Right lobe of liver (tissue), 6 donors: ENCODE results near the gene WIPI1. TPM values are rescaled to one million over a fixed set of nuclear protein-coding genes. Genes with fewer than 3 reads are reported as not detected.
A peak's percentile ranks its signal among the peaks of the same experiment; 100 is the strongest.

Source experiments
- ATAC-seq, 4 donors: fragments of 200-7000 bp; cut with Tn5 transposase; one replicate each; pipeline ENCODE4 v1.9.1; 2020; ENCODE audit warnings: mild to moderate bottlenecking in 4 of 4, moderate library complexity in 4 of 4
- DNase-seq, 3 donors: peaks; one replicate each; pipeline ENCODE4 v3.0.0-alpha.2; 2020
- H3K27ac ChIP-seq, 3 donors: fragments of 200-600 bp; one replicate each; pipeline ENCODE4 v1.8.0; 2022
- H3K27me3 ChIP-seq, 2 donors: fragments of 200-600 bp; one replicate each; pipeline ENCODE4 v1.8.0; 2022
- H3K36me3 ChIP-seq, 4 donors: fragments of 200-600 bp; sonication (generic) in 1 of 4; one replicate each; pipeline versions ENCODE4 v1.5.1 to v1.8.0; 2017 to 2022; ENCODE audit warnings: control low read depth in 1 of 4
- H3K4me1 ChIP-seq, 4 donors: fragments of 200-600 bp; sonication (generic) in 1 of 4; one replicate each; pipeline versions ENCODE4 v1.5.1 to v1.8.0; 2017 to 2022; ENCODE audit warnings: control low read depth in 1 of 4
- H3K4me3 ChIP-seq, 3 donors: fragments of 200-600 bp; one replicate each; pipeline ENCODE4 v1.8.0; 2022
- H3K9me3 ChIP-seq, 4 donors: fragments of 200-600 bp; sonication (generic) in 1 of 4; one replicate each; pipeline versions ENCODE4 v1.5.1 to v1.8.0; 2017 to 2022; ENCODE audit warnings: control low read depth in 1 of 4
- POLR2A ChIP-seq: fragments of 450-650 bp; IDR thresholded peaks from one replicate; pipeline ENCODE4 v1.6.1; 2017; ENCODE audit warnings: antibody characterized with exemption, mild to moderate bottlenecking
- WGBS: methylation state at CpG from one replicate; pipeline ENCODE4 v1.1.6; 2018; ENCODE audit warnings: low coverage, low lambda C conversion rate; ENCODE audit not compliant: insufficient coverage; ENCODE audit errors: missing lambda C conversion rate; 5-methylcytosine and 5-hydroxymethylcytosine counted together
- intact Hi-C, 2 donors: fragments of 100-400 bp; cut with DNase I; formaldehyde crosslinking; loops; one replicate each; pipeline versions ENCODE4 v1.11.2 to v1.14.1; 2022
- total RNA-seq, 6 experiments: library from RNA; depleted of rRNA in 2 of 6; stranded (reverse); fragments of >200 nt in 2 of 6; fragmentation: NEBNext Ultra II Directional in 3 of 6; extraction: Animal tissue kit (Norgen Biotek cat#: 25700) in 3 of 6; gene quantifications; one replicate each; pipeline versions ENCODE4 v1.1.0 to v1.2.4, GENCODE V29; 2016 to 2023
- TF ChIP-seq, protein P1 (sequence below), 4 donors: fragments of 200-600 bp in 3 of 4; fragments of 450-650 bp in 1 of 4; IDR thresholded peaks; one replicate each; pipeline versions ENCODE4 v1.5.1 to v1.8.0; 2016 to 2022; ENCODE audit warnings: antibody characterized with exemption in 4 of 4, mild to moderate bottlenecking in 2 of 4
- donor health status: DM: no; HTN: yes; CAD: no.
- donor health status: DM: no; HTN: no; CAD: no.
- donor health status: DM: no; HTN: no; CAD: no.
- donor health status: DM: no; HTN: yes; CAD: no.
- donor health status: DM: no; HTN: yes; CAD: no.

WIPI1 gene
- total RNA-seq, 6 experiments from 2014 or later = 18.0 to 23.8 (median 19.9) TPM

DNA sequence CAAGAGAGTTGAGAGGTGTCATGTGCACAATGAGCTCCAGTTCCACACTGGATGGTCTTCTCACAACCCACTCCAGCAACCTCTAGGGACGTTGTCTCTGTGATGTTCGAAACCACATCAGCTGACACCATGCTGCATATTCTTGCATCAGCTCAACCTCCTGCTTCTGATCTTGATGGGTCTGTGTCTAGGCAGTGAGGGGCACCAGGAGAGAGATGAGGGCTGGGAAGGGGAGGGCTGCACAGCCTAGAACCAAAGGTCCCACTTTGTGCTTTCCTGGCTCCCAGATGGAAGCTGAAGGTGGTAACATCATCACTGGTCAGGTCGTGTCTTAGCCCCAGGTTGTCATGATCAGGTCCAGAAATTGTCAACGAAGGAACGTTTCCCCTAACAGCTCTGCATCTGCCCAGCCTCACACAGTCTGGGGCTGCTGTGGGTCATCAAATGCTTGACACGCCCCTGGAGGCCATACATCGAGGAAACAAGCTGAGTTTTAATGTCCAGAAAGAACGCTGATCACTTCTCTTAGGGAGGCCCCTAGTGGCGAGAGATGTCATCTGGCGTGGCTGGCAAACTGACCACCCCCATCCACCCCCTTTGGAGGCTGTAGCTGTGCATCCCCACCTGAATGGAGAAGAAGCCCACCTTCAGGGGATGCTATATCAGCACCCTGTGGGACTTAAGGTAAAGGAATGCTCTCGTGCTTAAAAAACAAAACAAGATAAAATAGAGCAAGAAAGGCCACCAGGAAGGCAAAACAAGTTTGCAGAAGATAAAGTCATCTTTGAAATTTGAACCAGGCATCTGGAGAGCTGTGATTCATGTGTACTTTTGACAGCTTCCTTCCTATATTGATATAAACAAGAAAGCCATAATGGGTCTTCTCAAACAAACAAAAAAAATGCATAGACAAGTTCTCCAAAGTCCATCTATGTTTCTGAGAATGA, 58.3 kb downstream of the WIPI1 start:
- H3K4me1 ChIP-seq = peaks cover 0 to 5% (median 0%) of the 10 kb centered on the region in 4 donors
- H3K27me3 ChIP-seq = no peaks in the 10 kb centered on the region
- TF ChIP-seq, protein P1, sequence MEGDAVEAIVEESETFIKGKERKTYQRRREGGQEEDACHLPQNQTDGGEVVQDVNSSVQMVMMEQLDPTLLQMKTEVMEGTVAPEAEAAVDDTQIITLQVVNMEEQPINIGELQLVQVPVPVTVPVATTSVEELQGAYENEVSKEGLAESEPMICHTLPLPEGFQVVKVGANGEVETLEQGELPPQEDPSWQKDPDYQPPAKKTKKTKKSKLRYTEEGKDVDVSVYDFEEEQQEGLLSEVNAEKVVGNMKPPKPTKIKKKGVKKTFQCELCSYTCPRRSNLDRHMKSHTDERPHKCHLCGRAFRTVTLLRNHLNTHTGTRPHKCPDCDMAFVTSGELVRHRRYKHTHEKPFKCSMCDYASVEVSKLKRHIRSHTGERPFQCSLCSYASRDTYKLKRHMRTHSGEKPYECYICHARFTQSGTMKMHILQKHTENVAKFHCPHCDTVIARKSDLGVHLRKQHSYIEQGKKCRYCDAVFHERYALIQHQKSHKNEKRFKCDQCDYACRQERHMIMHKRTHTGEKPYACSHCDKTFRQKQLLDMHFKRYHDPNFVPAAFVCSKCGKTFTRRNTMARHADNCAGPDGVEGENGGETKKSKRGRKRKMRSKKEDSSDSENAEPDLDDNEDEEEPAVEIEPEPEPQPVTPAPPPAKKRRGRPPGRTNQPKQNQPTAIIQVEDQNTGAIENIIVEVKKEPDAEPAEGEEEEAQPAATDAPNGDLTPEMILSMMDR (IDR thresholded peaks at IDR 0.05) = peak; percentile 75 to 82 (median 82)
- no peak for TF ChIP-seq POLR2A
- peak; percentile 76 to 90 (median 82) for ATAC-seq
- no peak overlapping the region for H3K4me3 ChIP-seq
- no peaks in the 10 kb centered on the region for H3K36me3 ChIP-seq
- peak overlapping the region in 1 of 3 donors; percentile 57 for H3K27ac ChIP-seq
- intact Hi-C loops = loop anchor here in 1 of 2 donors (10.0 kb wide), 1 partner anchor 134 kb away; no protein-coding TSS in a partner anchor
- H3K9me3 ChIP-seq = no peaks in the 10 kb centered on the region
- 11% methylated on average over 11 of the region's 11 CpGs for WGBS
- DNase-seq = peak in 2 of 3 donors; percentile 55 to 59

DNA sequence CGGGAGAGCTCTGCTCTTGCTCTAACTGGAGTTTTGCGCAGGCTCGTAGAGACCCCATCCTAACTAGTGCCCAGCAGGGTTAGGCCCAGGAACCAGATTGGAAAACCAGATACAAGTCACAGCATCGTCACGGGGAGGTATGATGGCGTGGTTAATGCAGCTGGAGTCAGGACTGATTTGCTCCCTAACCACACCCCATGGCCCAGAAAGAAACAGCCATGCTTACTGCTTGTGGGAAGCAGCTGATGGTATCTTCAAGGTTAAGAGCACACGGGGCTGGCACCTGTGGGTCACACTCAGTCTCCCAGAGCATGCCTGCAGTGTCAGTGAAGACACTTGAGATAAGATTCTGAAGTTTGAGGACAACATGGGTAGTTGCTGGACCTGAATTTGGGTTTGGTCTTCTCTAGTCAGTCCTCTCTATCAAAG, 60.2 kb downstream of the WIPI1 start:
- intact Hi-C loops = loop anchor here in 1 of 2 donors (10.0 kb wide), 1 partner anchor 132 kb away; no protein-coding TSS in a partner anchor
- no peak overlapping the region for H3K4me3 ChIP-seq
- no peak overlapping the region for H3K27ac ChIP-seq
- TF ChIP-seq, protein P1 (IDR thresholded peaks at IDR 0.05) = no peak
- no peak for TF ChIP-seq POLR2A
- H3K4me1 ChIP-seq = peaks cover 0 to 13% (median 5%) of the 10 kb centered on the region in 4 donors
- H3K27me3 ChIP-seq = no peaks in the 10 kb centered on the region
- H3K9me3 ChIP-seq = no peaks in the 10 kb centered on the region
- DNase-seq (peak in 1 of 3 donors; percentile 13), ATAC-seq (no peak)
- no peaks in the 10 kb centered on the region for H3K36me3 ChIP-seq
- 65% methylated on average over 6 of the region's 7 CpGs for WGBS

DNA sequence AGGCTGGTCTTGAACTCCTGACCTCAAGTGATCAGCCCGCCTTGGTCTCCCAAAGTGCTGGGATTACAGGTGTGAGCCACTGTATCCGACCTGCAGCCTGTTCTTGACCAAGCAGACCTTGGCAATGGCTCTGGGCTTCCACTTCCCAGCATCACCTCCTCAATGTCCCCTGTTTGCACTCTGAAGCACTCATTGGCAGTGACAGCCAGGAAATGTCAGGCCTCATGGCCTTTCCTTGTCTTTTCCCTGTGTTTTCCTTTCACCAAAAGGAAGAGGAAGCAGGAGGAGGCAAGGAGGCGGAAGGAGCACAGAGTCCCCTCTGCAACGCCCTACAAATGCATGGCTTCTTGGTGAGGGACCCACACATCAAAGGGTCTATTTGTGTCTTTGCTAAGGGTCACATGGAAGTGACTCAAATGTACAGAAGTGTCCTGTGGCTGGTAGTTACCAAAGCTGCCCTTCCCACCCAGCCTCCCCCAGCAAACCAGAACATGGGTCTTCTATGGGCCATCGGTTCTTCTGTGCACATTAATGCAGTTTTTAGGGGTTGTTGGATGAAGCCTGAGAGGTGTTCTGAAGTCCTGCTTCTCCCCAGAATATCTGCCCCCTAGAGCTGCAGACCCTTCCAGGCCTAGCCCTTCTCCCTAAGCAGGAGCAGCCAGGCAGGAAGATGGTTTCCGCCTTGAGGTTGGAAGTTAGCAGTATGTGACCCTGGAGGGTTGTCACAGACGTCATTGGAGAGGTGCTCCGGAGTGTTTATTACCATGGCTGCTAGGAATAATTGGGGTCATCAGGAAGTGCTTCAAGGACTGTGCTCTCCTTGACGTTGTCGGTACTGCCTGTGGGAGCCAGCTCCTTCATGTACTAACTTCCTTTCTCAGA, 60.8 kb downstream of the WIPI1 start:
- DNase-seq = peak in 1 of 3 donors; percentile 15
- Histone ChIP-seq H3K4me1 (peaks cover 0 to 19% (median 8%) of the 10 kb centered on the region in 4 donors), H3K27ac (peak overlapping the region in 1 of 3 donors; percentile 37), H3K36me3 (no peaks in the 10 kb centered on the region), H3K27me3 (no peaks in the 10 kb centered on the region), H3K9me3 (no peaks in the 10 kb centered on the region), H3K4me3 (no peak overlapping the region)
- ATAC-seq = peak; percentile 50 to 70 (median 58)
- intact Hi-C loops = loop anchor here in 1 of 2 donors (10.0 kb wide), 1 partner anchor 132 kb away; no protein-coding TSS in a partner anchor
- 83% methylated on average over 8 of the region's 10 CpGs for WGBS
- TF ChIP-seq, protein P1 (IDR thresholded peaks at IDR 0.05) = no peak
- TF ChIP-seq POLR2A = no peak

DNA sequence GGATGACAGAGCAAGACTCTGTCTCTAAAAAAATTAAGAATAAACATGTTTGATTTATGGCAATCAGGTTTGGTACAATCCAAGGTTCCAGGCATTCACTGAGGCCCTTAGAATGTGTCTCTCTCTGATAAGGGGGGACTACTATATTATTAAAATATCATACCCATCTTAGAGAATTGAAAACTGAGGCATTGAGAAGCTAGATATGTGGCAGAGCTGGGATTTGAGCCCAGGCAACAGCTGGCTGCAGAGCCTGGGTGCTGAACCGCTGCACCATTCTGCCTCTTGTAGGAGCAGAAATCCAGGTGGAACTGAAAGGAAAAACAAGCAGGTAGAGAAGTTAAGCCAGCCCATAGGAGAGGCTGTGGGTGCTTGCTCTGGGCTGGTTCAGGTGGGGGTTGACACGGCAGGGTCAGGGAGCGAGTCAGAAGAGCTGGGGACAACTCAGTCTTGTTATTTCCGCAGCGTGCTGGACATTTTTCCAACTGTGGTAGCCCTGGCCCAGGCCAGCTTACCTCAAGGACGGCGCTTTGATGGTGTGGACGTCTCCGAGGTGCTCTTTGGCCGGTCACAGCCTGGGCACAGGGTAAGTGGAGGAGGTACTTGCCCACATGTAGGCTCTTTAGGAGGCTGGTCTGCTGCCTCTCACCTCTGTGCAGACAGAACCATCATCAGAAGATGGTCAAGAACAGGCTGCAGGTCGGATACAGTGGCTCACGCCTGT, 62.5 kb downstream of the WIPI1 start:
- H3K36me3 ChIP-seq = no peaks in the 10 kb centered on the region
- no peak for DNase-seq
- WGBS = 50% methylated on average over 2 of the region's 12 CpGs
- no peak overlapping the region for H3K4me3 ChIP-seq
- TF ChIP-seq POLR2A = no peak
- TF ChIP-seq, protein P1 (IDR thresholded peaks at IDR 0.05) = no peak
- intact Hi-C loops = loop anchor here (5.0 to 10.0 kb wide), 2 partner anchors 130 to 132 kb away; no protein-coding TSS in a partner anchor
- ATAC-seq = no peak
- no peaks in the 10 kb centered on the region for H3K27me3 ChIP-seq
- no peaks in the 10 kb centered on the region for H3K9me3 ChIP-seq
- no peak overlapping the region for H3K27ac ChIP-seq
- peaks cover 0 to 32% (median 14%) of the 10 kb centered on the region in 4 donors for H3K4me1 ChIP-seq
